ENCODE measurements around the gene THRB.

- TF ChIP-seq, protein P1, sequence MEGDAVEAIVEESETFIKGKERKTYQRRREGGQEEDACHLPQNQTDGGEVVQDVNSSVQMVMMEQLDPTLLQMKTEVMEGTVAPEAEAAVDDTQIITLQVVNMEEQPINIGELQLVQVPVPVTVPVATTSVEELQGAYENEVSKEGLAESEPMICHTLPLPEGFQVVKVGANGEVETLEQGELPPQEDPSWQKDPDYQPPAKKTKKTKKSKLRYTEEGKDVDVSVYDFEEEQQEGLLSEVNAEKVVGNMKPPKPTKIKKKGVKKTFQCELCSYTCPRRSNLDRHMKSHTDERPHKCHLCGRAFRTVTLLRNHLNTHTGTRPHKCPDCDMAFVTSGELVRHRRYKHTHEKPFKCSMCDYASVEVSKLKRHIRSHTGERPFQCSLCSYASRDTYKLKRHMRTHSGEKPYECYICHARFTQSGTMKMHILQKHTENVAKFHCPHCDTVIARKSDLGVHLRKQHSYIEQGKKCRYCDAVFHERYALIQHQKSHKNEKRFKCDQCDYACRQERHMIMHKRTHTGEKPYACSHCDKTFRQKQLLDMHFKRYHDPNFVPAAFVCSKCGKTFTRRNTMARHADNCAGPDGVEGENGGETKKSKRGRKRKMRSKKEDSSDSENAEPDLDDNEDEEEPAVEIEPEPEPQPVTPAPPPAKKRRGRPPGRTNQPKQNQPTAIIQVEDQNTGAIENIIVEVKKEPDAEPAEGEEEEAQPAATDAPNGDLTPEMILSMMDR (IDR thresholded peaks at IDR 0.05), result no peak
- no peak for TF ChIP-seq POLR2A (IDR thresholded peaks at IDR 0.05)
Measured at GRCh38 chr3:24100696-24101402, 393.8 kb downstream of the THRB start.
